CD4-positive, alpha-beta T cell (primary cell): Measurements from ENCODE around the gene TMPRSS3. TPM values are rescaled to one million over a fixed set of nuclear protein-coding genes. Genes with fewer than 3 reads are reported as not detected.

Source experiments
- ATAC-seq: fragments of 200-7000 bp; cut with Tn5 transposase; one replicate; pipeline ENCODE4 v1.10.0; 2022; ENCODE audit warnings: mild to moderate bottlenecking; ENCODE audit not compliant: poor library complexity
- CTCF ChIA-PET: fragments of 350-600 bp; sonication (Branson Sonifier 250); formaldehyde crosslinking; loops from one replicate; lab custom pipeline; 2021; ENCODE audit warnings: antibody characterized with exemption, inconsistent platforms; lab: Charles Lee
- POLR2A ChIA-PET: fragments of 350-600 bp; sonication (Branson Sonifier 250); formaldehyde crosslinking; loops from one replicate; lab custom pipeline; 2021; ENCODE audit warnings: antibody characterized with exemption, inconsistent platforms; lab: Charles Lee
- DNase-seq, 14 experiments: peaks; one replicate each; pipeline ENCODE4 v3.0.0-alpha.2; 2013 to 2020; ENCODE audit warnings: mixed read lengths in 2 of 14
- H3K27ac ChIP-seq, 2 donors: one replicate each; pipeline versions ENCODE4 v1.5.1 to v1.7.0; 2013; ENCODE audit warnings: low read length in 2 of 2, low read depth in 1 of 2, mild to moderate bottlenecking in 1 of 2
- H3K27me3 ChIP-seq, 2 experiments: 1 replicate in 1 of 2; 2 replicates in 1 of 2; pipeline versions ENCODE4 v1.6.1 to v1.7.0; 2013; ENCODE audit warnings: low read length in 2 of 2, control low read depth in 1 of 2, mild to moderate bottlenecking in 1 of 2, moderate library complexity in 1 of 2; ENCODE audit not compliant: insufficient read depth in 2 of 2, control insufficient read depth in 1 of 2
- H3K36me3 ChIP-seq: one replicate; pipeline ENCODE4 v1.6.1; 2013; ENCODE audit warnings: low read length, control low read depth; ENCODE audit not compliant: insufficient read depth
- H3K4me1 ChIP-seq: one replicate; pipeline ENCODE4 v1.6.1; 2013; ENCODE audit warnings: low read length, control low read depth; ENCODE audit not compliant: insufficient read depth
- H3K4me3 ChIP-seq: one replicate; pipeline ENCODE4 v1.5.1; 2013; ENCODE audit warnings: mild to moderate bottlenecking, low read length, moderate library complexity
- H3K9me3 ChIP-seq, 2 experiments: 1 replicate in 1 of 2; 2 replicates in 1 of 2; pipeline versions ENCODE4 v1.6.1 to v1.7.0; 2013; ENCODE audit warnings: low read length in 2 of 2, mild to moderate bottlenecking in 2 of 2, control low read depth in 1 of 2, moderate library complexity in 1 of 2; ENCODE audit not compliant: control insufficient read depth in 1 of 2, insufficient read depth in 1 of 2
- H3K27ac Mint-ChIP-seq: one replicate; pipeline ENCODE4 v1.8.0; 2020; ENCODE audit warnings: mixed read lengths
- H3K27me3 Mint-ChIP-seq: one replicate; pipeline ENCODE4 v1.8.0; 2021; ENCODE audit warnings: mixed read lengths
- H3K36me3 Mint-ChIP-seq: one replicate; pipeline ENCODE4 v1.8.0; 2021; ENCODE audit warnings: low read depth, mixed read lengths
- H3K4me1 Mint-ChIP-seq: one replicate; pipeline ENCODE4 v1.8.0; 2021; ENCODE audit warnings: low read depth, mixed read lengths
- H3K4me3 Mint-ChIP-seq: one replicate; pipeline ENCODE4 v1.8.0; 2020; ENCODE audit warnings: mild to moderate bottlenecking, mixed read lengths
- H3K9me3 Mint-ChIP-seq: one replicate; pipeline ENCODE4 v1.8.0; 2020; ENCODE audit warnings: mixed read lengths
- intact Hi-C, 2 experiments: fragments of 100-400 bp; cut with DNase I in 1 of 2; cut with micrococcal nuclease in 1 of 2; formaldehyde crosslinking; loops; one replicate each; pipeline versions ENCODE4 v1.15.1 to v1.9.0; 2023 to 2025; cut with DNase I, micrococcal nuclease
- polyA plus RNA-seq, 2 donors: library from polyadenylated mRNA; unstranded; fragments of 120-200 nt; gene quantifications; one replicate each; pipeline ENCODE4 v1.2.1, GENCODE V29; 2013
- total RNA-seq, 174 experiments: library from RNA in 2 of 174; stranded (reverse) in 2 of 174; gene quantifications; one replicate each; pipeline ENCODE4 v1.2.3 and lab custom pipeline; 2021 to 2026
- TF ChIP-seq, protein P1 (sequence below): fragments of 200-600 bp; IDR thresholded peaks from one replicate; pipeline ENCODE4 v1.8.0; 2022; ENCODE audit warnings: antibody characterized with exemption, mild to moderate bottlenecking

Gene TMPRSS3
- 1 to 10 TPM; 1.5 TPM for total RNA-seq
- 2.3 TPM for polyA plus RNA-seq (2013, experiment 1 of 2)
- 1.2 TPM for polyA plus RNA-seq (2013, experiment 2 of 2)
- total RNA-seq (lab: John Stamatoyannopoulos, UW), result 0.25 to 32.6 (median 1.8) reads per million in 172 experiments

DNA sequence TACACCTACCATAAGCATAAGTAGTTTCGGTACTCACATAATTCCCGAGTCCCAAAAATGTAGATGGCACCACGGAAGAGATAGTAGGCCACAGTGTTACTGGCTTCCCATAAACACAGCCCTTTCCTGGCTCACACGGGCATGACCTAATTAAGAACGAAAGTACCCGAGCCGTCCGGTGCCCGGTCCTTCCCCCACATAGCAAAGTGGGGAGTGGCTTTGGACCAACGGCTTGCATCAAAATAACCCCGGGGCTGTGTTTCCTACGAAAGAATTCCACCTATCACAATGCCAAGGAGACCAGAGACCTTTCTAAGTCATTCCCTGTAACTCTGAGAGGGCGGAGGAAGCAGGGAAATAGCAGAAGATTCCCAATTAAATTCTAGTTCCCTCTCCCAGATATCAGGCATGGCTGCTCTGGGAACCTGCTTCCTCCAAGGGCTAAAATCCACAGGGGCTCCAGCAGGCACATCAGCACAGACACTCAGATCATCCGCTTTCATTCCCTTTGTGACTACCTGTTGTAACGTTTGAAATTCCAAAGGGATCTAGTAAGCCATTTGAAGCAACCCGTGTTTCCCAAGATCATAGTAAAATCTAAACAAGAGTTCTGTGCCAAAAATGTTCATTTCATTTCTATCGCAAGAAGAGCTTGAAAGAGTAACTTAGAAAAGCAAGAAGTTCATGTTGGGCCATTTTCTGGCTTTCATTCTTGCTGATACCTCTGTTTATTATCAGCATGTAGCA, at the start of gene TMPRSS3:
TMPRSS3 (minus strand) TSS at position 148 of the 747 bp plus-strand sequence. CDS start 635 bp downstream, outside the sequence.
- no peak for ATAC-seq
- Mint-ChIP-seq H3K4me3 (peak within 1 kb of the TSS; percentile 31), H3K36me3 (no peaks in the 10 kb centered on the region), H3K27ac (no peak within 1 kb of the TSS), H3K27me3 (no peaks in the 10 kb centered on the region), H3K9me3 (no peaks in the 10 kb centered on the region), H3K4me1 (peaks cover 66% of the 10 kb centered on the region)
- TF ChIP-seq, protein P1, sequence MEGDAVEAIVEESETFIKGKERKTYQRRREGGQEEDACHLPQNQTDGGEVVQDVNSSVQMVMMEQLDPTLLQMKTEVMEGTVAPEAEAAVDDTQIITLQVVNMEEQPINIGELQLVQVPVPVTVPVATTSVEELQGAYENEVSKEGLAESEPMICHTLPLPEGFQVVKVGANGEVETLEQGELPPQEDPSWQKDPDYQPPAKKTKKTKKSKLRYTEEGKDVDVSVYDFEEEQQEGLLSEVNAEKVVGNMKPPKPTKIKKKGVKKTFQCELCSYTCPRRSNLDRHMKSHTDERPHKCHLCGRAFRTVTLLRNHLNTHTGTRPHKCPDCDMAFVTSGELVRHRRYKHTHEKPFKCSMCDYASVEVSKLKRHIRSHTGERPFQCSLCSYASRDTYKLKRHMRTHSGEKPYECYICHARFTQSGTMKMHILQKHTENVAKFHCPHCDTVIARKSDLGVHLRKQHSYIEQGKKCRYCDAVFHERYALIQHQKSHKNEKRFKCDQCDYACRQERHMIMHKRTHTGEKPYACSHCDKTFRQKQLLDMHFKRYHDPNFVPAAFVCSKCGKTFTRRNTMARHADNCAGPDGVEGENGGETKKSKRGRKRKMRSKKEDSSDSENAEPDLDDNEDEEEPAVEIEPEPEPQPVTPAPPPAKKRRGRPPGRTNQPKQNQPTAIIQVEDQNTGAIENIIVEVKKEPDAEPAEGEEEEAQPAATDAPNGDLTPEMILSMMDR, result no peak
- Histone ChIP-seq H3K27me3 (no peaks in the 10 kb centered on the region), H3K36me3 (no peaks in the 10 kb centered on the region), H3K4me3 (no peak within 1 kb of the TSS), H3K4me1 (peaks cover 39% of the 10 kb centered on the region), H3K9me3 (no peaks in the 10 kb centered on the region), H3K27ac (no peak within 1 kb of the TSS)
- CTCF ChIA-PET, result no interaction called here
- POLR2A ChIA-PET, result interaction anchor here (4.1 kb wide), 1 partner anchor 8 kb away, joined by 58 read pairs; the partner anchor contains the start of gene UBASH3A
- intact Hi-C loops, result loop anchor here in 1 of 2 experiments (5.0 kb wide), 1 partner anchor 41 kb away; no protein-coding TSS in a partner anchor
- no peak for DNase-seq

DNA sequence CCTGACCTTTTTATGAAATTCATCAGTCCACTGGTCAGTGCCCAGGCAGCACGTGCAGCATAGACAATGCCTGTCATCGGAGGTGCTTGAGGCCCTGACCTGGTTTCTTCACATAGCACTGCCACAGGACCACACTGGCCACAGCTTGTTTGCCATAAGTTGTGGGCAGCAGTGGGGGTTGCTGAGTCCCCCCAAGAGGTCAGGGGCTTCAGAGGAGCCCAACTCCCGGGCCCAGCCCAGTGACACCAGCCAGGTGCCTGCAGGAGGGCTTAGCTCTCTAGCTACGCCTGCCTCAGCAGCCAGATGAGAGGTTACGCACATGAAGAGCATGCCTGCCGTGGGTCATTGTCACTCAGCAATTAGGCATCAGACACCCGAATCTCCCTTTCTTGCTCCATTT, 49.5 kb upstream of the TMPRSS3 start:
- TF ChIP-seq, protein P1, result no peak
- Histone ChIP-seq H3K27ac (no peak overlapping the region), H3K9me3 (no peaks in the 10 kb centered on the region), H3K4me3 (no peak overlapping the region), H3K36me3 (peaks cover 71% of the 10 kb centered on the region), H3K4me1 (peaks cover 16% of the 10 kb centered on the region), H3K27me3 (no peaks in the 10 kb centered on the region)
- intact Hi-C loops, result no loop called here
- CTCF ChIA-PET, result interaction anchor here (1.0 kb wide), 1 partner anchor 107 kb away, joined by 3 read pairs; no protein-coding TSS in a partner anchor
- Mint-ChIP-seq H3K27me3 (no peaks in the 10 kb centered on the region), H3K4me3 (no peak overlapping the region), H3K36me3 (peaks cover 92% of the 10 kb centered on the region), H3K4me1 (peaks cover 42% of the 10 kb centered on the region), H3K9me3 (no peaks in the 10 kb centered on the region), H3K27ac (peak overlapping the region; percentile 95)
- no peak for ATAC-seq
- DNase-seq, result peak in 1 of 14 experiments; percentile 1
- POLR2A ChIA-PET, result interaction anchor here (0.7 to 2.4 kb wide), 3 partner anchors 19 to 108 kb away, joined by 3 to 11 read pairs (median 3); partner anchors contain the start of gene UBASH3A

GRCh38 chr21:42444745-42445059, 48.9 kb upstream of the TMPRSS3 start:
- Mint-ChIP-seq H3K36me3 (peaks cover 94% of the 10 kb centered on the region), H3K4me1 (peaks cover 40% of the 10 kb centered on the region), H3K27me3 (no peaks in the 10 kb centered on the region), H3K27ac (no peak overlapping the region), H3K9me3 (no peaks in the 10 kb centered on the region), H3K4me3 (no peak overlapping the region)
- CTCF ChIA-PET, result interaction anchor here (1.0 kb wide), 1 partner anchor 106 kb away, joined by 3 read pairs; no protein-coding TSS in a partner anchor
- no peak overlapping the region for H3K27ac ChIP-seq
- TF ChIP-seq, protein P1, result no peak
- peaks cover 77% of the 10 kb centered on the region for H3K36me3 ChIP-seq
- no peaks in the 10 kb centered on the region for H3K9me3 ChIP-seq
- POLR2A ChIA-PET, result interaction anchor here (0.7 to 2.4 kb wide), 2 partner anchors 41 to 107 kb away, joined by 3 to 11 read pairs; partner anchors contain the start of gene UBASH3A
- ATAC-seq (no peak), DNase-seq (no peak)
- H3K4me3 ChIP-seq, result no peak overlapping the region
- H3K27me3 ChIP-seq, result no peaks in the 10 kb centered on the region
- H3K4me1 ChIP-seq, result peaks cover 15% of the 10 kb centered on the region
- intact Hi-C loops, result no loop called here
